Fibroblast of skin of right quadriceps (primary cell): ENCODE results near the gene TSEN15.
"Not testable (repeated sequence)": the region's sequence is repeated elsewhere in the genome, so short reads cannot be mapped to it uniquely, and the experiment has no call there.

ENCODE experiments used
- DNase-seq: peaks from one replicate; pipeline ENCODE4 v3.0.0-alpha.2; 2013

The TSEN15 gene

DNA sequence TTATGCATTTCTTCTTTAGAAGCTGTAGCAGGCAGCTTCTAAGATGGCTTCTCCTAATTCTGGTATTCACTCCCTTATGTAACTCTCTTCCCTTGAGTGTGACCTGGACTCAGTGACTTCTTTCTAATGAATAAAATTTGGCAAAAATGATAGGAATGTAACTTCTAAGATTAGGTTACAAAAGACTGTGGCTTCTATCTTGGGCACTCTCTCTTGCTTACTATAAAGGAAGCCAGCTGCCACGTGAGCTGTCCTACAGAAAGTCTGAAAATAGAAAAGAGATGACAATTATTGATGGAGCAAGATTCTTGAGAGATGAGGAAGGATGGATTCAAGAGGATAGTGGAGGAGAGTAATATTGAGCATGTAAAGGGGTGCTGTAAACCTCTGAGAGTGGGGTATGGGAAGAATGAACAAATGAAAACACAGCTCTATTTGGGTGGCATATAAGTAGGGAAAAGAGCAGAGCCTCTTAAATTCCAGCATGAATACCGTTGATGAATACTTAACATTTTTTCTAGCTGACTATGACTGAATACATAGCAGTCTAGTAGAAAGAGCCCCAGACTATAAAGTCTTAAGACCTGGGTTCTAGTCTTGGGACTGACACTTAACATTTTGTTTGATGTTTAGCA, 5.5 kb downstream of the TSEN15 start:
- DNase-seq = peak; percentile 95

GRCh38 chr1:184059887-184060286, 8.4 kb downstream of the TSEN15 start:
- DNase-seq = no peak

- DNase-seq = peak; percentile 63
Measured at GRCh38 chr1:184060316-184060715, 8.8 kb downstream of the TSEN15 start.

- DNase-seq = peak; percentile 86
Measured at GRCh38 chr1:184061396-184062003, 10.0 kb downstream of the TSEN15 start.

- DNase-seq = no peak
Measured at GRCh38 chr1:184062640-184063286, 11.2 kb downstream of the TSEN15 start.

- no peak for DNase-seq
Measured at GRCh38 chr1:184065559-184065958, 14.0 kb downstream of the TSEN15 start.

- DNase-seq = no peak
Measured at GRCh38 chr1:184068354-184068753, 16.8 kb downstream of the TSEN15 start.

GRCh38 chr1:184069675-184070074, 18.1 kb downstream of the TSEN15 start:
- DNase-seq = peak; percentile 1

DNA sequence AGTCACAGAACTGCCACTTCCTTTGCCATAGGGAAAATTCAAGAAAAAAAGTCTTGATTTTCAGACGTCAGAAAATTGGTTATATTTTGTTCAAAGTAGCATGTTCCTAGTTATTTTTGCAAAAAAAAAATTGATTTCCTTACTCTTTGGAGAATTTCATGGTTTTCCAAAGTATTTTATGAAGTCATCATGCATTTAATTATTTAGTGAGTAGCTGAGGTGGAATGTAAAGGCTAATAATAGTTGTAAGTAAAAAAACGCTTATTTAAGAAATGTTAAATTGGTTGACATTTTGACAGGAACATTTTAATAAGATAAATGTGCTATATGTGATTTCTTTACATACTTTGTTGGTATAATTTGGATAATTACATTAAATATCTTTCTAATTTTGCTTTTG, 20.8 kb downstream of the TSEN15 start:
- DNase-seq = peak; percentile 23

DNA sequence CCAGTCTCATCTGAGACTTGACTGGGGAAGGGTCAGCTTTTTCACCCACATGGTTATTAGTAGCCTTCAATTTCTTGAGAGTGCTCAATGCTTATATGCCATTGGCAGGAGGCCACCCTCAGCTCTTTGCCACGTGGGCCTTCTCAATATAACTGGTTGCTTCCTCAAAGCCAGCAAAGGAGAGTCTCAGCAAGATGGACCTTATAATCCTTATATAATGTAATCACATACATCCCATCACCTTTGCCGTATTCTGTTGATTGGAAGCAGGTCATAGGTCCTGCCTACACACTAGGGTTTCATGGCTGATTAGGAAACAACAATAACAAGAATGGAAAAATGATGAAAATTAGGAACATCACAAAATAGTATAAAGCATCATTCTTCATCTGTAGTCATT, 22.9 kb downstream of the TSEN15 start:
- DNase-seq = no peak

DNA sequence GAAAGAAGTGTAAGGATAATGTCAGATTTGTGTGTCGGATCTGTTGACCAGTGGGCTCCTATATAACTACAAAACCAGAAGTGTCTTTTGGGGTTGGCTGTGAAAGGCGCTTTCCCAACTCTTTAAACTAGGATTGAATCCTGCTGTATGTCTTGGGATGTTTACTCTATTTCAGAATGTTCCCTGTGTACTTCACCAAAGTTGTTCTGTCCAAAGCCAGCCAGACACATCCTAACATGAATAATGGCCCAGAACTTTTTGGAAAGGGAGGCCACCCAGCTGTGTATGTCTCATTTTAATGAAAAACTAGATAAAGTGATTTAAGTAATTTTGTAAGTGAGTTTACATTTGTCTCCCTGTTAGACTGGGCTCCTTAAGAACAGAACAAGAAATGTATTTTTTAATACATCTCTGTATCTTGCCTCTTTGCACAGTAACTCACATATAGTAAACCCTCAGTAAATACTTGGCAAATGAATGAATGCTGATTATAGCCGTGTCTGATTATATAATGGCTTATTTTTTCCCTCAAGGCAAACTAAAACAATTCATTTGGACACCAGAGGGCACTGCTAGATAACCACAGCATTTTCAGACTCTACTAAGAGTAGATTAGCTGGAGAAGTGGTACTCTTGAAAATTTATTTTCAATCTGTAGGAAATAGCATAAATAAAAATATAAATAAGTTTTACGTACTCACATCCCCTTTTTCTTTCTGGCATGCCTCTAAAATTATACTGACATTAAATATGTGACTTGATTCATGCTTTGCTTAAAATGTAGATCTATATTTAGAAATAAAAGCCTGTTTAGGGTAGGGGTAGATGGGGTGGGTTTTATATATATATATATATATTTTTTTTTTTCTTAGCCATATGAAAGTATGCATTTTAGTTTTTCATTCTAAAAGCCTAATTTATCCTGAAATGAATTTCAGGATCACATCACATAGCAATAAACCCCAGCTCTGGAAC, 23.8 kb downstream of the TSEN15 start:
- DNase-seq = peak; percentile 63

DNA sequence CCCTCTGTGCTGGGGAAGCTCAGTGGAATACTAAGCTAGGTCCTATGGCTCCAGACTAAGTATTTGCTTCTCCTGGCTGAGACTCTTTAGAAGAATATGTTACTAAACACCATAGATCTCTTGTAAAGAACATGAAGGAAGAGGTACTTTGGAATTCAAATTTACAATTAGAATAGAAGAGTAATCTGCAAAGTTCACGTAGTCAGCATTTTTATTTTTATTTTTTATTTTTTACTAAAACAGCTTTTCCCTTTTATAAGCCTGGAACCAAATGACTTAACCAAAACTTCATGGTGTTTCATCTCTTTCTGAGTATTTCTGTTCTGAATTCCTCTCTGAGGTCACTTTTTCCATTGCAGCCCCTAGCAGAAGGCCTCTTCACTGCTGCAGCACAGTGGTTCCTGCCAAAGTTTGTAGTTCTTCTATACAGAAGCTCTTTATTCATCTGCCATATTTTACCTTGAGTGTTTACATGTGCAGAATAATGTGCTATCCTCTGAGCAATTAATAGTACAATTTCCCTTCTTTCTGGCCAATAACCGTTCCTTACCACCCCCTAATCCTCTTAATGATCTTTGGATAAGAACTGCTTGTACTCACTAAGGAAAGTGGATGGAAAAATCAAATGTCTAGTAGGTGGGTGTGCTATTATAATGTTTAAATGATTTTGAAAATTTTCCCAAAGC, 27.2 kb downstream of the TSEN15 start:
- peak; percentile 4 for DNase-seq

DNA sequence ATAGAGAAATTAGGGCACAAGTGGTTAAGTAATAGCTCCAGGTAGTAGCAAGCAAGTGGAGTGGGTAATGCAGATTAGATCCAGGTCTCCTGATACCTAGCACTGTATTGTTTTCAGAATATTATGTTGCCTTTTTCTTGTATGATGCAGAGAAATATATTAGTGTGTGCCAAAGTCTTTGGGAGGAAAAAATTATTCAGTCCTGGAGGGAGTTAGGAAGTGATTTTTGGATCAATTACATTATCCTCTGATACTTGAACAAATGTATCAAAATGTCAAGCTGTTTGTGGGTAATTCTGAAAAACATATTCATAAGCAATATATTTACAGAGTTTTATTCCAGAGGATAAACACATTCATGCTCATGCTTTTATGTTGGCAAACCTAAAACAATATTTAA, 28.8 kb downstream of the TSEN15 start:
- DNase-seq = no peak

DNA sequence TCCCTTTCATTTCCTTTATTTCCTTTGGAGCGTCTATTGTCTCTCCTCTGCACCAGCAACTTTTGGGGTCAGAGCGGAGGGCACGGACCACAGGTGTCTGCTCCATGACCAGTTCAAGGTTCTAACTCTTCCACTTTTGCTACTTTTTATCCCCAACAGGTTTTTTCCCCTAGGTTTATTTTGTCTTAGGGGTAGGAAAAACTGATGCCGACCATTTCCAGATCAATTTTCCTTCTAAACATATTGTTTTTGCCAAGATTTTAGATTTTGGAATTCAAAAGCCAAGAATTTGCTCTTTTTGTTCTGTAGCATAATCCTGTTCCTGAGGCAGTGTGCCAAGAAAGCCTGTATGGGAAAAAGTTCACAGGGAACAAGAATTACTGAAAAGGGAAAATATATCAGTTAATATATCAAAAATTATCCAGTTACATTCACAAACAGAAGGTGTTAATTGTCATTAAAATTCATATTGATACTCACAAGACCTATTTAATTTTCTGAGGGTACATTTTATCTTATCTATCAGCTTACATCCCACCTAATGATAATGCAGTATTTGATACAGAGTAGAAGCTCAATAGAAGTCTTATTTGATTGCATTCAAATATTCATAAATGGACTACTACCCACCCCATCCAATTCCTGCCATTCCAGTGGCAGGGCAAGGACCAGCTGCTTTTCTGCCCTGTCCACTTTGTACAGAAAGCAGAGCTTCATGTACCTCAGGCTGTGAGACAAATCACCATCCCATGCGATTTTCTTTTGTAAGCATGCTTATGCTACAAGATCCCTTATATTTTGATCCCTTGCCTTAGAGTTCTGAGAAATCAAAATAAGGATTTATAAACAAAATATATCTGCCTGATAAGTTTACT, 31.2 kb downstream of the TSEN15 start:
- DNase-seq = no peak

DNA sequence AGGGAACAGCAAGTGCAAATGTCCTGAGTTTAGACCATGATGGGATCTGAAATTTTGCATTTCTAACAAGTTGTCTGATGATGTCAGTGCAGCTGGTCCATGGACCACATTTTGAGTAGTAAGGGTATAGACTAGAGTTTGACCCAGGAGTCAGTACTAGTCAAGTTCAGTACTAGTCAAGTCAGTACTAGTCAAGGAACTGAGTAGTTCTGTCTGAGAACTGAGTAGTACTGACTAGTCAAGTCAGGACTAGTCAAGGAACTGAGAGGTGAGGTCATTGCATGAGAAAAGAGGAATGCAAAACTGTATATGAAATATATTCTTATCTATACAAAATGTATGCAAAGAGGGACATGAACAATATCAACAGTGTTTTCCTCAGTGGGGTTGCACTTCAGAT, 34.1 kb downstream of the TSEN15 start:
- DNase-seq = no peak

- no peak for DNase-seq
Measured at GRCh38 chr1:184088037-184088436, 36.5 kb downstream of the TSEN15 start.

DNA sequence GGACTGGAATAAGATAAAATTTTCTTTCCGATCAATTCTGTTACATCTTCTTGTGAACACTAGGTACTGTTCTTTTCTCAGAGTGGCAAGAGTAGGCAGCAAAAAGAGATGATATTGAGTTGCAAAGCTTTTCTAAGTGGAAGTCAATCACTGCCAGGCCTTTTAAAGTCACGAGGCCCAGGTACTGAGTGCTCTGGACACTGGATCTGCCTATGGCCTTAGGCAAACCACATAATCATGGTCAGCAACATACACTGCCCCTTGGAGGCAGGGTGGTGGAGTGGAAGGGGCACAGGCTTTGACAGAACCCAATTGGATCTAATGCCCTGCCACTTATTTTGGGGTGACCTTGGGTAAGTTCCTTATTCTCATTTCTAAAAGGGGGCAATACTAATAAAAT, 41.5 kb downstream of the TSEN15 start:
- no peak for DNase-seq

GRCh38 chr1:184096005-184096404, 44.5 kb downstream of the TSEN15 start:
- no peak for DNase-seq

- not testable (repeated sequence) for DNase-seq
Measured at GRCh38 chr1:184096580-184096979, 45.0 kb downstream of the TSEN15 start.

DNA sequence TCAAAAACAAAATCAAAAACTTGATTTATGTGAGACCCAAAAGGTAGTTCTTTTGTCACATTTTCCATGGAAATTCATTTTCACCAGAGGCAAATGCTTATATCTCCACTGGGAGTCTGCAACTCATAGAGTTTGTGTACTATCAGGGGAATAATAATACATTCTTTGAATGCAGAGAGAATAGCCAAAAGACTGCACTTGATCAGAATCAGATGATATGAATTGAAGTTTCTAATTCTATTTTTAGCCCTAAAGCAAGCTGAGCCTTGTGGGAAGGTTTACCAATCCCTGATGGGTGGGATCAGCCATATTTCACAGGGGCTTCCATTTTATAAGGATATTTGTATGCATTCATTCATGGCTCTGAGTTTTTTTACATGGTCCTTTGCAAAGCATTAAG, 49.6 kb downstream of the TSEN15 start:
- no peak for DNase-seq

GRCh38 chr1:184101571-184101970, 50.0 kb downstream of the TSEN15 start:
- no peak for DNase-seq
